Measurements from ENCODE around the gene SASH1. TPM values are rescaled to one million over a fixed set of nuclear protein-coding genes. Genes with fewer than 3 reads are reported as not detected.

The SASH1 gene
- total and polyA plus RNA-seq, 2 of the 8 experiments (the other 6 are each of a cell fraction or from before 2014, with no cell fraction given) = 6.0 to 20.2 TPM

GRCh38 chr6:148513145-148514071, 170.8 kb downstream of the SASH1 start:
- Histone ChIP-seq H2BK5ac (ENCODE audit: low read depth, low read length) (peak overlapping the region; percentile 30; the same call in 1 of the 2 replicates), H2BK20ac (ENCODE audit: low read length) (no peak overlapping the region), H3K36me3 (ENCODE audit: control insufficient read depth in 2 of 4, insufficient read depth in 4 of 4, low read length in 3 of 4) (peaks cover 0 to 2% (median 0%) of the 10 kb centered on the region in 4 experiments; a peak in 1 of 8 replicates), H3K4me3 (ENCODE audit: extremely low read depth in 1 of 4, insufficient read depth in 2 of 4, low read depth in 3 of 4, low read length in 4 of 4) (no peak overlapping the region), H3K4me2 (ENCODE audit: insufficient read depth in 1 of 2, low read depth in 2 of 2, low read length in 2 of 2) (peak overlapping the region in 1 of 2 experiments; percentile 22; a peak in 1 of 4 replicates), H3K14ac (ENCODE audit: insufficient read length) (no peak overlapping the region), H2BK12ac (ENCODE audit: low read depth, low read length) (peak overlapping the region; percentile 63; the same call in 1 of the 2 replicates), H3K23me2 (ENCODE audit: low read depth, low read length) (no peaks in the 10 kb centered on the region; the same call in 1 of the 2 replicates), H3K27ac (ENCODE audit: low read depth, low read length) (no peak overlapping the region), H3K23ac (ENCODE audit: insufficient read length) (no peak overlapping the region), H3K4me1 (replicated peaks in 1 of 4; ENCODE audit: control insufficient read depth in 3 of 4, insufficient read depth in 4 of 4, low read length in 3 of 4) (peaks cover 8 to 18% (median 14%) of the 10 kb centered on the region in 4 experiments), H3K4ac (replicated peaks; ENCODE audit: insufficient read length, low read depth, low read length) (no peak overlapping the region), H3K79me2 (ENCODE audit: control insufficient read depth in 1 of 2, insufficient read depth in 2 of 2, low read length in 2 of 2) (0 out of 4 replicates have a peak, but pooled peaks cover 0 to 4% of the 10 kb centered on the region in 2 experiments), H3K56ac (replicated peaks; ENCODE audit: insufficient read length, low read depth, low read length) (no peak overlapping the region), H4K8ac (ENCODE audit: extremely low read depth, insufficient read depth, low read length) (0 out of 2 replicates have a peak overlapping the region, but pooled peaks have one; percentile 4), H4K20me1 (replicated peaks in 1 of 2; ENCODE audit: control insufficient read depth in 1 of 2, insufficient read depth in 2 of 2, low read length in 2 of 2) (no peaks in the 10 kb centered on the region), H3K9ac (replicated peaks in 1 of 4; ENCODE audit: extremely low read depth in 1 of 4, low read depth in 3 of 4, low read length in 3 of 4) (no peak overlapping the region), H2BK120ac (replicated peaks; ENCODE audit: low read depth, low read length) (no peak overlapping the region), H3K79me1 (ENCODE audit: low read depth, low read length) (no peaks in the 10 kb centered on the region), H2BK15ac (ENCODE audit: low read length) (no peak overlapping the region; the same call in none of the 2 replicates), H3K18ac (ENCODE audit: extremely low read depth, low read length) (0 out of 2 replicates have a peak overlapping the region, but pooled peaks have one; percentile 49), H4K5ac (ENCODE audit: insufficient read length, low read depth, low read length) (no peak overlapping the region), H3K27me3 (replicated peaks in 1 of 4; ENCODE audit: control insufficient read depth in 3 of 4, extremely low read depth in 1 of 4, insufficient read depth in 3 of 4, low read length in 3 of 4) (no peaks in the 10 kb centered on the region), H2AFZ (ENCODE audit: low read length) (no peak overlapping the region), H4K91ac (replicated peaks; ENCODE audit: insufficient read length, low read length) (peak overlapping the region; percentile 49), H2AK5ac (ENCODE audit: low read depth, low read length) (no peak overlapping the region; the same call in none of the 2 replicates), H3K9me3 (ENCODE audit: insufficient read depth in 2 of 2, low read depth in 1 of 2, low read length in 1 of 2) (no peaks in the 10 kb centered on the region)
- TF ChIP-seq SRF (IDR thresholded peaks at IDR 0.05; ENCODE audit: low read depth, low read length) = no peak
- WGBS, 2 experiments (ENCODE audit: extremely low coverage in 1 of 2, insufficient coverage in 1 of 2, insufficient read length in 1 of 2, insufficient replicate concordance in 2 of 2, low coverage in 1 of 2, low lambda C conversion rate in 2 of 2, missing lambda C conversion rate in 1 of 2) = 86% methylated on average over 14 of the region's 14 CpGs; no CpG with 5 or more reads in 1 of the 2 experiments
- no peak for DNase-seq (ENCODE audit: low read depth in 1 of 2, low spot score in 2 of 2)
- ChIA-PET POLR2A (ENCODE audit: partially characterized antibody) (interaction anchor here (0.7 kb wide), 1 partner anchor 17 kb away, joined by 3 read pairs; no protein-coding TSS in a partner anchor), CTCF (ENCODE audit: partially characterized antibody) (interaction anchor here (0.8 to 1.0 kb wide), 2 partner anchors 15 to 21 kb away, joined by 3 to 4 read pairs; no protein-coding TSS in a partner anchor)
- FAIRE-seq = no peak

All from H1 (cell line).